ENCODE data around the gene RFLNA. TPM values are rescaled to one million over a fixed set of nuclear protein-coding genes. Genes with fewer than 3 reads are reported as not detected.

RFLNA gene
- total RNA-seq, 1 donor from 2014 or later: not detected

DNA sequence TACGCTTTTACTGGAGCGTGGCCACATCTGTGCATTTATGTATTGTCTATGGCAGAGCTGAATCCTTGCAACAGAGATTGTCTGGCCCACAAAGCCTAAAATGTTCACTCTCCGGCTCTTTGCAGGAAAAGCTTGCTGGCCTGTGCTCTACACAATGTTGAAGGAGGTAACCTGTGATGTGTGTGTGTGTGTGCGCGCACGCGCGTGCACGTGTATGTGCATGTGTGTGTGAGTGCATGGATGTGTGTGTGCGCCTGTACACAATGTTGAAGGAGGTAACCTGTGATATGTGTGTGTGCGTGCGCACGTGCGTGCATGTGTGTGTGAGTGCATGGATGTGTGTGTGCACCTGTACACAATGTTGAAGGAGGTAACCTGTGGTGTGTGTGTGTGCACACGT is 62.7 kb downstream of the RFLNA start:
- intact Hi-C loops (cut with micrococcal nuclease): no loop called here

DNA sequence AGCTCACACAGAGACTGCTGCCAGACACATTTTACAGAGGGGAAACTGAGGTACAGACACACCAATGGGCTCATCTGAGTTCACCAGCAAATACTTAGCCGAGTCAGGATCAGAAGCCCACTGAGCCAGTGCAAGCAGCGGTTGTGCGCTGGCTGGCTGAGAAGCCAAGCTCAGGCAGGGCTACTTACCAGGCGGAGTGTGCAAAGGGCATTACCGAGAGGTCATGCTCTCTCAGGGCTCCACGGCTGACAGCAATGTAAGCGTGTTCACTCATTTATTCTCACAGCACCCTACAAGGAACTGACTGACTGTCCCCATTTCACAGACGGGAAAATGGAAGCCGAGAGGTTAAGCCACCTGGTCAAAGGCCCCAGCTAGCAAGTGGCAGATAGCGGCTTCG is 63.7 kb downstream of the RFLNA start:
- intact Hi-C loops (cut with micrococcal nuclease): no loop called here

DNA sequence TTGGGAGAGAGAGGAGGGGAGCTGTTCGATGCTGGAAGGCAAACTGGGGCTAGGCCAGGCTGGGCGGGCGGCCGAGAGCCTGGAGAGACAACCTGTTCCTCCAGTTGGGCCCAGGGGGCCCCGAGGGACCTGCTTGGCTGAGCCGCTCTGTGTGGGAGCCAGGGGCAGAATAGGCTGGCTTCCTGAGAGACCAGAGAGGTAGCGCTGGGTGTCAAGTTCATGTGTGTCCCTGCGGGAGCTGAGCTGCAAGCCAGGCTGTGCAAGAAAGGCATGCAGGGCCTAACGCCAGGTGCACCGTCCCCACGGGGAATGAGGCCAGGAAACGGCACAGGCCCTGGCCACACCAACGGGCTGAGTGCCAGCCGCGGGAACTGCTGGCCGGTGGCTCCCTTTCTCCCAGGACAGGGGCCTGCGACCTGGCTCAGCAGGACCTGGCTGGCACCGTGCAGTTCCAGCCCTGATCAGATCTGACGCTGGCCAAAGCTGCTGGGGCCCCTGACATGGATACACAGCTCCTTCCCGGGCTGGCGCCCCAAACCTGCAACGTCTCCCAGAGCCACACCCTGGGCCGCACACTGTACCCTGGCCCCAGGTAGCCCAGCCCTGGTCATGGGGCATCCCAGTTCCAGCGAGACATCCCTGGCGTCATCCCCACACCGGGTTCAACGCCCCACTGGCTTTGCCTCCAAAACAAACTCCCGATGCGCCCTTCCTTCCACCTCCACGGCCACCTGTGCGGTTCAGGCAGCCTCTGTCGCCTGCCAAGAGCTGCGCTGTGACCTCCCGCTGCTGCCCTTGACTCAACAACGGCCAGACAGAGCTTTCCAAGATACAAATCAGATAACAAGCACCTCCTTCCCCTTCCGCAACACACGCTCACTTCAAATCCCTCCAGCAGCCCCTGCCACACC is 65.0 kb downstream of the RFLNA start:
- intact Hi-C loops (cut with micrococcal nuclease): no loop called here

DNA sequence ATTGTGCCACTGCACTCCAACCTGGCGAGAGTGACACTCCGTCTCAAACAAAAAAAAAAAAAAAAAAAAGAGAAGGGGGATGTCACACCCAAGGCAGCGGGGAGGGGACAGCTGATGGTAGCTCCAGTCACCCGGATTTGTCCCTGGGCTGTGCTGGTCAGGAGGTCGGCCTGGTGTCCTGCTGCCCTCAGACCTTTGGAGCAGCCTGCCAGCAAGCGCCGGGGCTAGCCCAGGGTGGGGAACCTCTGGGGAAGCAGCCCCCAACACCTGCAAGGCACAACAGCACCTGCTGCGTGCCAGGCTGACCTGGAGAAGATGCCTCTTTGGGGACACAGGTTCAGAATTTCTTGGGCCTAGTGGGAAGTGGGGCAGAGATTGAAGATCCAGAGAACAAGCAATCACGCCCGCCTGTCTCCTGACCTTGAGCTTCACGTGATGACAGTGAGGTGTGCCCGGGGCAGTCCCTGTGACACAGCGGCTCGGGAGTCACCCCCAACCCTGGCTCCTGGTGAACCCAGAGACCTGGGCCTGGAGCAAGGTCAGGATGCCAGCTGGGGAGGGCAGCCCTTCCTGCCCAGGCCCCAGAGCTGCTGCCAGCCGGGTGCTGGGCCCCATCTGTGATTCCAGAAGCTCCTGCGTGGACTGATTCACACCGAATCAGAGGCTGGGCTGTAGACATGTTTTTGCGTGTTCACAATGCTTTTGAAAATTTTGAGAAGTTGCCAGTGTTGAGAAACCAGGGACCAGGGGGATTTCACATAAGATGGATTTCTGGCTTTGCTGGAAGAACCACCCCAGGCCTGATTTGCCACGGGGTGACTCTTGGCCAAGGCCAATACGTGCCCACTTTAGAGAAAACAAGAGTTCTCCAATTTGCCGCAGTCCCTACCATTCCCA is 66.4 kb downstream of the RFLNA start:
- intact Hi-C loops (cut with micrococcal nuclease): no loop called here

DNA sequence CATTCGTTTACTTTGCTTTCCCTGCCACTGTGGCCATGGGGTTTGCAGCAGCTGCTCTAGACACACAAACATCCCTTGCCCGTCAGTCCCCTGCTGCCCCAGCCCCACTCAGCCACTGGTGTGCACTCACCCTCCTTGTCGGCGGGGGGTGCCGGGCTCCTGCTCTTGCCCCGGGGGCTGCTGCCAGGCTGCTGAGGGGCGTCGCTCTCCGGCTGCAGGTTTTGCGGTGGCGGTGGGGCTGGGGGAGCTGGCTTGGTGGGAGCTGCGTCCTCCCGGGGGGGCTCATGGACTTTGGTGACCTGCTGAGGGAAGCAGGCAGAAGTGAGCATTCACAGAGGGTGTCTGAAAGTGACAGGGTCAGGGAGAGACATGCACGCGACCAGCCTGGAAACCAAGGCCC is 67.1 kb downstream of the RFLNA start:
- intact Hi-C loops (cut with micrococcal nuclease): no loop called here

DNA sequence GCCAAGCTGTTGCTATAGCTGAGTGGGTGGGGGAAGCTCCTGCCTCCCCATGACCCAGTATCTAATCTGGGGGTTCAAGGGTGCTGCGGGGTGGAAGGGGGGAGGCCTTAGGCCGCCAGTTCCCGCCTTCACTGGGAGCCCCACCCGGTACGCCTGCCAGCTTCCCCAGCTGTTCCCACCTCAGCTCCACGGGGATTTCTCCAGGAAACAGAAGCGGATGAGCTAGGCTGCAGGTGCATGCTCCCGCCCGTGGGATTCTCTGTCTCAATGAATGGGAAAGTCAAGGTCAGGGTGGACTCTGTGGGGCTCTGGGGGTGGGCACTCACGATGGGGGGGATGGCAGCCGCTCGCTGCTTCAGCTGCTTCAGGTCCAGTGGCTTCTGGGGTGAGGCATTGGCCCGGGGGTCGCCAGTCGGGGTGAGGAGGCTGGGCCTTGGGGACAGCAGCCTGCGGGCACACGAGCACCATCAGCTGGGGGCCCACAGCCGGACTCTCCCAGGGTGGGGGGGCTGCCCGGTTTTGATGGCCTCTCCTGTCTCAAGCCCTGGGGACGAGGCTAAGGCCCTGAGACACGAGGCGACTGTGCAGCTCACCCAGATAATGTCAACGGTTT is 68.6 kb downstream of the RFLNA start:
- intact Hi-C loops (cut with micrococcal nuclease): no loop called here

DNA sequence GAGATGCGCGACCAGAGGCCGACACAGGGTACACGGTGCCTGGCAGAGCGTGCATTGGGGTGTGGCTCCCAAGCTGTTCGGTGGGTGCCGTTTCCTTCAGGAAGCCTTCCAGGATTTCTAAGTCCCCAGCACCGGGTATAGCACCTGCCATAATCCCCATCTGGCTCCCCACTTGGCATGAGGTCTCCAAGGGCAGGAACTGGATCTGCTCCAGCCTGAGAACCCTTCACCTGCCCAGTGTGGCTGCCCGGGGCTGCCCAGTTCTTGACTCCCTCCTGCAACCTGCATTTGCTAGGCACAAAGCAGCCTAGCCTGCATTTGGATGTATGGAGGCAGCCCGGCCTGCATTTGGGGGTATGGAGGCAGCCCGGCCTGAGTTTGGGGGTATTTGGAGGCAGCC is 69.7 kb downstream of the RFLNA start:
- intact Hi-C loops (cut with micrococcal nuclease): no loop called here

Data from T-helper 2 cell treated with Interferon-gamma antibody and Interleukin-4, amounts not matched to agents 100 ng/mL and 5 ng/mL, for 36 hours (primary cell).